GM18498 (cell line): ENCODE results near the gene NCKAP1.
"Not testable (repeated sequence)": the region's sequence is repeated elsewhere in the genome, so short reads cannot be mapped to it uniquely, and the experiment has no call there.

ENCODE experiments used
- ATAC-seq: cut with Tn5 transposase; IDR thresholded peaks from one replicate; pipeline ENCODE4 v1.9.1; 2021; ENCODE audit warnings: mild to moderate bottlenecking, moderate library complexity; ENCODE audit not compliant: unreplicated experiment

The NCKAP1 gene, protein sequence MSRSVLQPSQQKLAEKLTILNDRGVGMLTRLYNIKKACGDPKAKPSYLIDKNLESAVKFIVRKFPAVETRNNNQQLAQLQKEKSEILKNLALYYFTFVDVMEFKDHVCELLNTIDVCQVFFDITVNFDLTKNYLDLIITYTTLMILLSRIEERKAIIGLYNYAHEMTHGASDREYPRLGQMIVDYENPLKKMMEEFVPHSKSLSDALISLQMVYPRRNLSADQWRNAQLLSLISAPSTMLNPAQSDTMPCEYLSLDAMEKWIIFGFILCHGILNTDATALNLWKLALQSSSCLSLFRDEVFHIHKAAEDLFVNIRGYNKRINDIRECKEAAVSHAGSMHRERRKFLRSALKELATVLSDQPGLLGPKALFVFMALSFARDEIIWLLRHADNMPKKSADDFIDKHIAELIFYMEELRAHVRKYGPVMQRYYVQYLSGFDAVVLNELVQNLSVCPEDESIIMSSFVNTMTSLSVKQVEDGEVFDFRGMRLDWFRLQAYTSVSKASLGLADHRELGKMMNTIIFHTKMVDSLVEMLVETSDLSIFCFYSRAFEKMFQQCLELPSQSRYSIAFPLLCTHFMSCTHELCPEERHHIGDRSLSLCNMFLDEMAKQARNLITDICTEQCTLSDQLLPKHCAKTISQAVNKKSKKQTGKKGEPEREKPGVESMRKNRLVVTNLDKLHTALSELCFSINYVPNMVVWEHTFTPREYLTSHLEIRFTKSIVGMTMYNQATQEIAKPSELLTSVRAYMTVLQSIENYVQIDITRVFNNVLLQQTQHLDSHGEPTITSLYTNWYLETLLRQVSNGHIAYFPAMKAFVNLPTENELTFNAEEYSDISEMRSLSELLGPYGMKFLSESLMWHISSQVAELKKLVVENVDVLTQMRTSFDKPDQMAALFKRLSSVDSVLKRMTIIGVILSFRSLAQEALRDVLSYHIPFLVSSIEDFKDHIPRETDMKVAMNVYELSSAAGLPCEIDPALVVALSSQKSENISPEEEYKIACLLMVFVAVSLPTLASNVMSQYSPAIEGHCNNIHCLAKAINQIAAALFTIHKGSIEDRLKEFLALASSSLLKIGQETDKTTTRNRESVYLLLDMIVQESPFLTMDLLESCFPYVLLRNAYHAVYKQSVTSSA

DNA sequence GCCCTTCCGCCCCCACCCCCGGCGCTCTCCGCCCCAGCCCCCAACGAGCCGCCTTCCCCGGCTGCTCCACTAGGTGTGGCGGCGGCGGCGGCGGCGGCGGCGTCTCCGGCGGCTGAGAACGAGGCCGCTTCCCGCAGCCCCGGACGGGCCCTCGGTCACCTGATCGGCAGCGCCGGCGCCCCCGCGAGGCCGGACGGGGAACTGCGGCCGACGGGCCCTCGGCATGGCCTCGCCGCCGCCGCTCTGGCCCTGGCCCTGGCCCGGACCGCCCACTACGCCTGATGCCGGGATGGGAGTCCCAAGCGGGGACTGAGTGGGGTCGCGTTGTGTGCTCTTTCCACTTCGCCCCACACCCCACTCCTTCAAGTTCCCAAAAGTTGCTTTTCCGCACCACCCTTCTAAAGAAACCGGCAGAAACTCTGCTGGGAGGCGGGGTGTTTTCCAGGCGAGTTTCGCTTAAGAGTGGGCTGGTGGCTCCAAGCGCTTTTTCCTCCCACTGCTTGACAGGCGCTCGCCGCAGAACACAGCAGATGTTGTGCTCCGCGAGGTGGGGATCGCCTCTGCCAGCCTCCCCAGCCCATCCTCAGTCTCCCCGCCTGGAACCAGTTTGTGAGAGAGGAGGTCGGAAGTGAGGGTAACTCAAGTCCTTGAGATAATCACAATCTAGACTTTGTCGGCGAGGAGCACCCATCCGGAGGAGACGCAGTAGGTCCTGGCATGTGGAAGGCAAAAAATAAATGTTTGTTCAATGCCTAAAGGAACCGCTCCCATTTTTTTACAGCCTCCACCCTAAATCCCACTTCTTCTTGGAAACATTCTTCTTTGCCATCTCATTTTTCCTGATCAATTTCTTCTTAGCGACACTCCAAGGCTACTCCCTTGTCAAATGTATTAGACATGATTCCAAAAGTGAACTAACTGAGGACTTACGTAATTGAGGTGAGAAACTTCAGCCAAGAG lies at the start of gene NCKAP1:
Gene NCKAP1 (minus strand): TSS at position 117 of the 960 bp plus-strand sequence. CDS start 358 bp downstream, outside the sequence.
- peak; percentile 84 for ATAC-seq

DNA sequence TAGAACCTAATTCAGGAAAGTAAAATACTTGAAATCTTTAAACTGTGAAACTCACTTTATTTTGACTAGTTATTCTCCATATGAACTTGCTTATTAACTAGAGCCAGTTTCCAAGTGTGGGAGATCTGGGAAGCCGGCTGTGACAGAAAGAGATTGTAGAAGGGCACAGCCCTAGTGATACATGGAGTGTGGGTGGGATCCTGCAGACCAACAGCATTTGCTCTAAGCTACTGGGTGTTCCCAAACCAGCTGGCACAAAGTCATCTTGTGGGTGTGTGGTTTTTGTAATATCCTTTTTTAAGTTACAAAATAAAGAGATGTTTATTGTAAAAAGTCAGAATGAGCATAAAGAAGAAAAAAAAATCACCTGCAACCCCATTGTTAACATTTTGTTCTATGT lies 43.7 kb upstream of the NCKAP1 start:
- ATAC-seq, result no peak

- ATAC-seq, result peak; percentile 25
These were observed 41.0 kb upstream of the NCKAP1 start for GRCh38 chr2:183079139-183079775.

DNA sequence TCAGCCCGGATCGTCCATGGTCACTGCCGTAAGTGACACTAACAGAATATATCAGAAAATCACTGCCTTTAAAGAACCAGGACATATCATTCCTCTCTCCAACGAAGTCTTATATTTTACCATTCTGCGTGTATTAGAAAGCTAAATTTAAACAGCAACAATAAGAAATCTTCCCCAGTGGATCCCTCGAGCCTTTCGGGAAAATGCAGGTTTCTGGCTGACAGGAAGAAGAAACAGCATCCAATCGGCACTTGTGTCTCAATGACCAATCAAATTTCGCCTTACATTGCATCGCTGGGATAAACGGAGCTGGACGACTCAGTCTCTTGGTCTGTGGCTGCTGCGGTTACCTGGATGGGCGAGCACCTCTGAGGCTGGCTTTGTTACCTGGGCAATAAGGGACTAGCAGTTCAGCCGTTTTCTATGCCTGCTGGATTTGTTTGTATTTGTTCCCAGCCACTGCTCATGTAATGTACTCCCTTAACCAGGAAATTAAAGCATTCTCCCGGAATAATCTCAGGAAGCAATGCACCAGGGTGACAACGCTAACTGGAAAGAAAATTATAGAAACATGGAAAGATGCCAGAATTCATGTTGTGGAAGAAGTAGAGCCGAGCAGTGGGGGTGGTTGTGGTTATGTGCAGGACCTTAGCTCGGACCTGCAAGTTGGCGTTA lies 40.3 kb upstream of the NCKAP1 start, which contains the start of gene DUSP19:
Gene DUSP19 (plus strand): TSS at position 284 of the 675 bp plus-strand sequence. CDS start 187 bp downstream, at position 471.
- peak; percentile 92 for ATAC-seq

GRCh38 chr2:183078163-183078463 lies 39.9 kb upstream of the NCKAP1 start:
- ATAC-seq, result no peak

DNA sequence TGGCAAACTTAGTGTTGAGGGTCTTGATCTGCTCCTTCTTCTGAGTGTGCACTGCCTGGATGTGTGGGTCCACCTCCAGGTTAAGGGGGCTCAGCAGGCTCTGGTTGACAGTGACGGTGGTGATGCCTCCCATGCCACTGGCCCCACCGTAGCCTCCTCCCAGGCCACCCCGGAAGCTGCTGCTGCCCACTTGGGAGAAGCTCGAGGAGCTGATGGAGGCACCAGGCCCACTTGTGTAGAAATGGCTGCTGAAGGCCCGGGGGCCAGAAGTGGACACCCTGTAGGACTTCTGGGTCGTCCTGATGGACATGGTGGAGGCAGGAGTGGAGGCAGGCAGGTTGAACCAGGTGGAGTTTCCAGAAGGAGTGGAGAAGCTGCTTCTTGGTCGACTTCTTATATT lies 33.9 kb upstream of the NCKAP1 start:
- no peak for ATAC-seq

DNA sequence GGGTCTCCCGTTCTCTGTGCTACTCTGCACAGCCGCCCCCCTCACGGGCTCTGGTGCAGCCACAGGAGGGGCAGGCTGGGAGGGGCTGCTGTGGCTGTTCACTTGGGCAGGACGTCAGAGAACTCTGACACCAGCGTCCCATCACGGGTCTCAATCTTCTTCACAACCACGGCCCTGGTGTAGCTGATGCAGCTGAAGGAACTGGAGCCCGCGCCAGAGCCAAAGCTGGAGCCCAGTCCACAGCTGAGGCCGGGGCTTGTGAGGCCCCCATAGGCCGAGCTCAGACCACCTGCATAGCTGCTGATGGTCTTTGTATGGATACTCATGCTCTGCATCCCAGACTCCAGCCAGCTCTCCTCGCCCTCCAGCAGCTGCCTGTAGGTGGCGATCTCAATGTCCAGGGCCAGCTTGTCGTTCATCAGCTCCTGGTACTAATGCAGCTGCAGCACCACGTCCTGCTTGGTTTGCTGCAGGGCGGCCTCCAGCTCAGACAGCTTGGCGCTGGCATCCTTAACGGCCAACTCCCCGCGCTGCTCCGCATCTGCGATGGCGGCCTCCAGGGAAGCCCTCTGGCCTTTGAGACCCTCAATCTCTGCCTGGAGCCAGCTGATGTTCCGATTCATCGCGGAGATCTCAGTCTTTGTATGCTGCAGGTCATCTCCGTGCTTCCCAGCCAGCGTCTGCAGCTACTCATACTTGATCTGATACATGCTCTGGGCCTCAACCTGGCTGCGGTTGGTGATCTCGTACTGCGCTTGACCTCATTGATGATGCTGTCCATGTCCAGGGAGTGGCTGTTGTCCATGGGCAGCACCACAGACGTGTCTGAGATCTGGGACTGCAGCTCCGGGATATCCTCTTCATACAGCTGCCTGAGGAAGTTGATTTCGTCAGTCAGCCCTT lies 32.9 kb upstream of the NCKAP1 start:
- no peak for ATAC-seq

DNA sequence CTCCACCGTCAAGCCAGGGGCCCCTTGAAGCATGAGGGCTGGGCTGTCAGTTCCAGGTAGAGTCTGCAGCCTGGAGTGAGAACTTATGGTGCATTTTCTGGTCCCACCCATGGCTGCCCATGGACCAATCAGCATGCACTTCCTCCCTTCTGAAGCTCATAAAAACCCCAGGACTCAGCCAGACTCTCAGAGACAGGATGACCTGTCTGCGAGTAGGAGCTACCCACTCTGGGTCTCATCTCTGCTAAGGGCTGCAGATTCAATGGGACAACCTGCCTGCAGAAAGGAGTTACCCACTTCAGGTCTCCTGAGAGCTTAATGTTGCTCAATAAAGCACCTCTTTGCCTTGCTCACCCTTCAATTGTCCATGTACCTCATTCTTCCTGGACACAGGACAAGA lies 30.9 kb upstream of the NCKAP1 start:
- ATAC-seq, result no peak

- no peak for ATAC-seq
These were observed 30.3 kb upstream of the NCKAP1 start for GRCh38 chr2:183068561-183068960.

- peak; percentile 63 for ATAC-seq
These were observed 24.8 kb upstream of the NCKAP1 start for GRCh38 chr2:183063083-183063482.

DNA sequence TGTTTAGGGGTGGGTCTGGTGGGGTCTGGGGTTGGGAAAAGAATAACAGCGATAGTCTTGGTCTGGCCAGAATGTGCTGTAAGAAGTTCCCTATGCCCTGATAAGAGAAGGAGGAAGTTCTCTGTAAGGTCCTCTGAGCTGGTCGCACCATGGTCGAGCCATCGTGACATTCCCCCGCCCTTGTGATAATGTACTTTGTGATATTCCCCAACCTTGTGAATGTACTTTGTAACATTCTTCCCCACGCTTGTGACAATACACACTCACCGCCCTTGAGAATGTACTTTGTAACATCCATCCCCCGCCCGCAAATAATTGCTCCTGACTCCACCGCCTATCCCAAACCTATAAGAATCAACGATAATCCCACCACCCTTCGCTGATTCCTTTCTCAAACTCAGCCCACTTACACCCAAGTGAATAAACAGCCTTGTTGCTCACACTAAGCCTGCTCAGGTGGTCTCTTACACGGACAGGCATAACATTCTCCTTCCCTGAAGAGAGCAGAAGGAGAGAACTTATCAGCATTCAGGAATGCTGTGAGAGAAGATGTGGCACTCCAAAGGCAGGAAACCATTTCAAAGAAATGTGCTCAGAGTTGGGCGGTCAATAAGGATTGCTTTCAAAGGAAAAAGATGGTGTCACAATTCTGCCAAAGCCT lies 22.4 kb upstream of the NCKAP1 start:
- ATAC-seq, result no peak

DNA sequence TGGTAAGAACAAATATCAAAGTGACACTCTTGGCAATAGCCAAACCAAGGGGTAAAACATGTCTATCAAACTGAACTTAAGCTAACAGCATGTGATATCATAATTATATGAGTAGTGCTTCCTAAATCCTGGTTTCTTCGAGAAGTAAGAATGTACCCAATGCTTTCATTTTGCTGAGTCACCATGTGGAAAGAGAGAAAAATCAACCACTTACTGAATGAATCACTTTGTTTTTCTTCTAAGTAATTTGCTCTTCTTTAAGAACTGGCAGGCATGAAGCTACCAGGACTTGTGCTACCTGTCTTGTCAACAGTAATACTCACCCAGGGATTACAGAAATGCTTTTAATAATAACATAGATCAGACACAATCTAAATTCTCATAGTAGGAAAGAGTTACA lies 21.3 kb upstream of the NCKAP1 start:
- ATAC-seq, result no peak

DNA sequence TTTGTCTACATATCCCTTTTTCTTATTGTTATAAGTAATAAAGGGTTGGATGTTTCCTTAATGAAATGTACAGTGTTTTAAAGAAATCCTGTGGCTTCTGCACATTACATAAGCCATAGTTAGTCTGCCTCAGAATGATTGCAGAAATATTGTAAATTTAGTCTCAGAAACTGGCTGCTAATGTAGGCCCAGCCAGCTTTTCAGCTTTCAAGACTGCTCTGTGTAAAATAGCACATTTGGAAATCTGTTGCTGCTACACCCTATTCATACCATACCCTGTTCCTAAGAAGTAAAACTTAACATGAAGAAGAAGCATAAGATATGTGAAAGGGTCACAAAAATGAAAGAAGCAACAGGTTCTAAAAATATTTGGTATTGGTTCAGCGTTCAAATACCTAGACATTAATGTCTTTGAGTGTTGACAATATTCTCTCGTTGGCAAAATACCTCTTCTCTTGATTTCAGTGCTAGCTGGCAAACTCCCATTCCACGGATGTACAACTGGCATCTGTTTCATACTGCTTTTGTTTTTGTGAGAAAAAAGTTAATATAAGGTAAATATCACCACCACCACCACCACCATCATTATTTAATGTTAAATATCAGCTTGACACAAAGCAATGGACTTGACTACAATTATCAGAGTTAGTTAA lies 19.2 kb upstream of the NCKAP1 start:
- peak; percentile 48 for ATAC-seq

- ATAC-seq, result no peak
These were observed 11.2 kb upstream of the NCKAP1 start for GRCh38 chr2:183049420-183049819.

DNA sequence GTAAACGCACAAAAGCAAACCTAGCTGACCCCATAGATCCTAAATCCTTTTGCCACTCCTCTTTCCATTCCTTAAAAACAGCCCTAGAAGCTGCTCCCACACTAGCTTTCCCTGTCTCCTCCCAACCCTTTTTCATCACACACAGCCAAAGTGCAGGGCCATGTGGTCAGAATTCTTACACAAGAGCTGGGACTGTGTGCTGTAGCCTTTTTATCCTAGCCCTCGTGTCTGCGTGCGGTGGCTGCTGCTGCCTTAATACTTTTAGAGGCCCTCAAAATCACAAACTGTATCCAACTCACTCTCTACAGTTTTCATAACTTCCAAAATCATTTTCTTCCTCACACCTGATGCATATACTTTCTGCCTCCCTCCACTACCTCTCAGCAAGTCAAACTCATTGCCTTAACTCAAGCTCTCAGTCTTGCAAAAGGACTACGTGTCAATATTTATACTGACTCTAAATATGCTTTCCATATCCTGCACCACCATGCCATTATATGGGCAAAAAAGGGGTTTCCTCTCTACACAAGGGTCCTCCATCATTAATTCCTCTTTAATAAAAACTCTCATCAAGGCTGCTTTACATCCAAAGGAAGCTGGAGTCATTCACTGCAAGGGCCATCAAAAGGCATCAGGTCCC lies 9.3 kb upstream of the NCKAP1 start:
- not testable (repeated sequence) for ATAC-seq

- not testable (repeated sequence) for ATAC-seq
These were observed 5.3 kb upstream of the NCKAP1 start for GRCh38 chr2:183043580-183043979.

GRCh38 chr2:183040604-183041003 lies 2.3 kb upstream of the NCKAP1 start:
- ATAC-seq, result no peak
